Activated T-helper 2 cell treated with anti-CD3 and anti-CD28 coated beads, Interferon-gamma antibody, Interleukin-2, Interleukin-4, amounts not matched to agents 10 μg/mL and 5 μg/mL and 100 μg/mL, durations not matched to agents 14 hours and 24 hours and 36 hours (primary cell): ENCODE results near the gene CLMP. TPM values are rescaled to one million over a fixed set of nuclear protein-coding genes. Genes with fewer than 3 reads are reported as not detected.
"Not testable (repeated sequence)": the region's sequence is repeated elsewhere in the genome, so short reads cannot be mapped to it uniquely, and the experiment has no call there.

Experiments
- DNase-seq: peaks from one replicate; pipeline ENCODE4 v3.0.0; 2021; ENCODE audit warnings: low spot score
- H3K27ac Mint-ChIP-seq: one replicate; pipeline ENCODE4 v1.8.0; 2021; ENCODE audit warnings: mixed read lengths
- H3K27me3 Mint-ChIP-seq: one replicate; pipeline ENCODE4 v1.8.0; 2021; ENCODE audit warnings: low read depth, mixed read lengths
- H3K36me3 Mint-ChIP-seq: one replicate; pipeline ENCODE4 v1.8.0; 2021; ENCODE audit warnings: low read depth, mixed read lengths
- H3K4me1 Mint-ChIP-seq: one replicate; pipeline ENCODE4 v1.8.0; 2021; ENCODE audit warnings: low read depth, mixed read lengths
- H3K4me3 Mint-ChIP-seq: one replicate; pipeline ENCODE4 v1.8.0; 2021; ENCODE audit warnings: low read depth, mild to moderate bottlenecking, moderate library complexity, mixed read lengths
- H3K9me3 Mint-ChIP-seq: one replicate; pipeline ENCODE4 v1.8.0; 2021; ENCODE audit warnings: mixed read lengths
- intact Hi-C: fragments of 100-400 bp; cut with micrococcal nuclease; formaldehyde crosslinking; loops from one replicate; pipeline ENCODE4 v1.15.1; 2023
- total RNA-seq: library from RNA; stranded (reverse); gene quantifications from 2 replicates; pipeline ENCODE4 v1.2.3, GENCODE V29; 2022

CLMP gene
- total RNA-seq, 1 donor from 2014 or later, result 0.11 TPM

GRCh38 chr11:123150882-123151281, 44.2 kb downstream of the CLMP start:
- no peak for DNase-seq
- no peak overlapping the region for H3K27ac Mint-ChIP-seq
- no peaks in the 10 kb centered on the region for H3K9me3 Mint-ChIP-seq
- intact Hi-C loops, result no loop called here
- H3K4me3 Mint-ChIP-seq, result no peak overlapping the region
- H3K4me1 Mint-ChIP-seq, result no peaks in the 10 kb centered on the region
- peaks cover 5% of the 10 kb centered on the region for H3K27me3 Mint-ChIP-seq
- no peaks in the 10 kb centered on the region for H3K36me3 Mint-ChIP-seq

GRCh38 chr11:123148965-123149364, 46.1 kb downstream of the CLMP start:
- Mint-ChIP-seq H3K4me3 (no peak overlapping the region), H3K4me1 (no peaks in the 10 kb centered on the region), H3K27me3 (peaks cover 5% of the 10 kb centered on the region), H3K27ac (no peak overlapping the region), H3K36me3 (no peaks in the 10 kb centered on the region), H3K9me3 (no peaks in the 10 kb centered on the region)
- intact Hi-C loops, result no loop called here
- no peak for DNase-seq

GRCh38 chr11:123145661-123146060, 49.4 kb downstream of the CLMP start:
- Mint-ChIP-seq H3K9me3 (no peaks in the 10 kb centered on the region), H3K27me3 (peaks cover 2% of the 10 kb centered on the region), H3K27ac (no peak overlapping the region), H3K4me3 (no peak overlapping the region), H3K36me3 (no peaks in the 10 kb centered on the region), H3K4me1 (no peaks in the 10 kb centered on the region)
- DNase-seq, result no peak
- intact Hi-C loops, result no loop called here

- Mint-ChIP-seq H3K36me3 (no peaks in the 10 kb centered on the region), H3K27me3 (peaks cover 2% of the 10 kb centered on the region), H3K9me3 (no peaks in the 10 kb centered on the region), H3K4me1 (no peaks in the 10 kb centered on the region), H3K4me3 (no peak overlapping the region), H3K27ac (no peak overlapping the region)
- intact Hi-C loops, result no loop called here
- DNase-seq, result no peak
Observed at GRCh38 chr11:123145220-123145619, 49.8 kb downstream of the CLMP start.

- Mint-ChIP-seq H3K9me3 (no peaks in the 10 kb centered on the region), H3K4me1 (no peaks in the 10 kb centered on the region), H3K27ac (no peak overlapping the region), H3K27me3 (peaks cover 2% of the 10 kb centered on the region), H3K4me3 (no peak overlapping the region), H3K36me3 (no peaks in the 10 kb centered on the region)
- intact Hi-C loops, result no loop called here
- no peak for DNase-seq
Observed at GRCh38 chr11:123144707-123145106, 50.3 kb downstream of the CLMP start.

- Mint-ChIP-seq H3K36me3 (no peaks in the 10 kb centered on the region), H3K27ac (no peak overlapping the region), H3K27me3 (peaks cover 2% of the 10 kb centered on the region), H3K4me1 (no peaks in the 10 kb centered on the region), H3K9me3 (no peaks in the 10 kb centered on the region), H3K4me3 (no peak overlapping the region)
- intact Hi-C loops, result no loop called here
- DNase-seq, result no peak
Observed at GRCh38 chr11:123143921-123144320, 51.1 kb downstream of the CLMP start.

GRCh38 chr11:123143476-123143875, 51.6 kb downstream of the CLMP start:
- no peaks in the 10 kb centered on the region for H3K9me3 Mint-ChIP-seq
- intact Hi-C loops, result no loop called here
- no peak overlapping the region for H3K27ac Mint-ChIP-seq
- no peak for DNase-seq
- no peak overlapping the region for H3K4me3 Mint-ChIP-seq
- peaks cover 2% of the 10 kb centered on the region for H3K27me3 Mint-ChIP-seq
- no peaks in the 10 kb centered on the region for H3K4me1 Mint-ChIP-seq
- no peaks in the 10 kb centered on the region for H3K36me3 Mint-ChIP-seq

- H3K9me3 Mint-ChIP-seq, result no peaks in the 10 kb centered on the region
- no peak overlapping the region for H3K4me3 Mint-ChIP-seq
- H3K27me3 Mint-ChIP-seq, result no peaks in the 10 kb centered on the region
- intact Hi-C loops, result no loop called here
- no peak for DNase-seq
- H3K4me1 Mint-ChIP-seq, result no peaks in the 10 kb centered on the region
- no peaks in the 10 kb centered on the region for H3K36me3 Mint-ChIP-seq
- no peak overlapping the region for H3K27ac Mint-ChIP-seq
Observed at GRCh38 chr11:123139206-123139605, 55.8 kb downstream of the CLMP start.

GRCh38 chr11:123137431-123138224, 57.4 kb downstream of the CLMP start:
- no peak overlapping the region for H3K27ac Mint-ChIP-seq
- DNase-seq, result no peak
- H3K27me3 Mint-ChIP-seq, result no peaks in the 10 kb centered on the region
- H3K4me1 Mint-ChIP-seq, result no peaks in the 10 kb centered on the region
- no peaks in the 10 kb centered on the region for H3K9me3 Mint-ChIP-seq
- H3K4me3 Mint-ChIP-seq, result no peak overlapping the region
- no peaks in the 10 kb centered on the region for H3K36me3 Mint-ChIP-seq
- intact Hi-C loops, result no loop called here

DNA sequence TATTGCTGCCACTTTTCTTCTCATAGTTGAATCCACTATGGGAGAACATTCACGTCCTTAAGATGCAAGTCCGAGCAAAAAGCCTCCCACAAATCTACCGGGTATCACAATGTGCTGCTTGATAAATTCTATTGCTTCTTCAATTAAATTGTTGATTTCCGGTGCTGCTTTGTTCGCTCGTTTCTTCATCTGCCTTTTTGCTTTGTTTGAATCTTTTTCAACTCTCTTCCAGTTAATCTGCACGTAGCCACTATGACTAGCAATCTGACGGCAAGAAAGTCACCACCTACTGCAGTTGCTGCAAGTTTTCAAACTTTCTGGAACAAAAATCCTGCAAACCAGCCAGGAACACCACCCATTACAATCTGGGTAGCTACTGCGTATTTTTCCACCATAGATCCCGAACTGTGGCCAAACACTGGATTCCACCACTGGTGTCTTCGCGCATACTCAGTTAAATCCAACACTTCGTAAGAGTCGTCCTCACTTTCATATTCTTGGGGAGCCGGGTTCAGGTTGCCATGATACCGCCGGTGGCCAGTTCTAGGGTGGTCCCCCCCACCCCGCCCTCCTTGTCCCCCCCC, 59.1 kb downstream of the CLMP start:
- intact Hi-C loops, result no loop called here
- Mint-ChIP-seq H3K27ac (no peak overlapping the region), H3K9me3 (no peaks in the 10 kb centered on the region), H3K36me3 (no peaks in the 10 kb centered on the region), H3K4me3 (no peak overlapping the region), H3K27me3 (no peaks in the 10 kb centered on the region), H3K4me1 (no peaks in the 10 kb centered on the region)
- no peak for DNase-seq

GRCh38 chr11:123132881-123133280, 62.2 kb downstream of the CLMP start:
- Mint-ChIP-seq H3K27ac (no peak overlapping the region), H3K4me1 (peaks cover 6% of the 10 kb centered on the region), H3K4me3 (no peak overlapping the region), H3K36me3 (no peaks in the 10 kb centered on the region), H3K27me3 (no peaks in the 10 kb centered on the region), H3K9me3 (no peaks in the 10 kb centered on the region)
- DNase-seq, result no peak
- intact Hi-C loops, result no loop called here

- H3K27me3 Mint-ChIP-seq, H3K27ac Mint-ChIP-seq, H3K4me1 Mint-ChIP-seq, DNase-seq, H3K36me3 Mint-ChIP-seq, intact Hi-C loops, H3K4me3 Mint-ChIP-seq, H3K9me3 Mint-ChIP-seq: not testable (repeated sequence)
Observed at GRCh38 chr11:123132034-123132766, 62.8 kb downstream of the CLMP start.

DNA sequence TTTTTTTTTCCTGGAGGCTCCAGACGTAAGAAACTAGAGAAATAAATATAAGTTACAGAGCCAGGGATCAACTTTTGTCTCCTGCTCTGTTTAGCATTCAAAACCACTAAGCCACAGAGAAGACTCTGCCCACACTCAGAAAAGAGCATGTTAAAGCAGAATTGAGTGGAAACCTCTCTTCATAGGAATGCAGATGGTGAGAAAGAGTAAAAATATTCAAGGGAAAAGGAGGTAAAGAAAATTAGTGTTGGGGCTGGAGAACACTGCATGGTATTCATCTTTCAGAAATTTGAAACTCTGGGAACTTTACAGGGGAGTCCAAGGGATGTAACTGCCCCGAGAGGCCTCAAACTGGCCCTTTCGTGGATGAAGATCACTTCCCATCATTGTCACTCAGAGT, 65.1 kb downstream of the CLMP start:
- H3K27me3 Mint-ChIP-seq, result no peaks in the 10 kb centered on the region
- no peak for DNase-seq
- no peak overlapping the region for H3K27ac Mint-ChIP-seq
- H3K36me3 Mint-ChIP-seq, result no peaks in the 10 kb centered on the region
- no peak overlapping the region for H3K4me3 Mint-ChIP-seq
- peaks cover 6% of the 10 kb centered on the region for H3K4me1 Mint-ChIP-seq
- intact Hi-C loops, result no loop called here
- no peaks in the 10 kb centered on the region for H3K9me3 Mint-ChIP-seq
